ENCODE results near the gene SYT3.

Gene SYT3

GRCh38 chr19:50639121-50640112, at the start of gene SYT3:
SYT3 (minus strand) TSS chr19:50639881; CDS start chr19:50637411, 2,470 bp downstream.
- peak in 1 of 2 donors; percentile 15 for DNase-seq (ENCODE audit: low read depth in 2 of 2)

GRCh38 chr19:50688766-50689165, 49.1 kb upstream of the SYT3 start:
- no peak for DNase-seq (ENCODE audit: low read depth in 2 of 2)

GRCh38 chr19:50686310-50687032, 46.8 kb upstream of the SYT3 start:
- no peak for DNase-seq (ENCODE audit: low read depth in 2 of 2)

- DNase-seq (ENCODE audit: low read depth in 2 of 2), result peak; percentile 53
These were observed 39.8 kb upstream of the SYT3 start for GRCh38 chr19:50679177-50680125.

- DNase-seq (ENCODE audit: low read depth in 2 of 2), result no peak
These were observed 38.6 kb upstream of the SYT3 start for GRCh38 chr19:50678323-50678722.

- DNase-seq (ENCODE audit: low read depth in 2 of 2), result no peak
These were observed 38.0 kb upstream of the SYT3 start for GRCh38 chr19:50677636-50678035.

- no peak for DNase-seq (ENCODE audit: low read depth in 2 of 2)
These were observed 37.0 kb upstream of the SYT3 start for GRCh38 chr19:50676625-50677197.

GRCh38 chr19:50673118-50673517, 33.4 kb upstream of the SYT3 start:
- DNase-seq (ENCODE audit: low read depth in 2 of 2), result no peak

GRCh38 chr19:50670102-50670380, 30.4 kb upstream of the SYT3 start:
- no peak for DNase-seq (ENCODE audit: low read depth in 2 of 2)

- peak in 1 of 2 donors; percentile 18 for DNase-seq (ENCODE audit: low read depth in 2 of 2)
These were observed 29.8 kb upstream of the SYT3 start for GRCh38 chr19:50669302-50670101.

GRCh38 chr19:50668879-50669278, 29.2 kb upstream of the SYT3 start:
- no peak for DNase-seq (ENCODE audit: low read depth in 2 of 2)

- no peak for DNase-seq (ENCODE audit: low read depth in 2 of 2)
These were observed 28.7 kb upstream of the SYT3 start for GRCh38 chr19:50668416-50668815.

- no peak for DNase-seq (ENCODE audit: low read depth in 2 of 2)
These were observed 28.1 kb upstream of the SYT3 start for GRCh38 chr19:50667759-50668231.

- DNase-seq (ENCODE audit: low read depth in 2 of 2), result no peak
These were observed 27.6 kb upstream of the SYT3 start for GRCh38 chr19:50667177-50667758.

GRCh38 chr19:50666346-50667176, 26.9 kb upstream of the SYT3 start:
- DNase-seq (ENCODE audit: low read depth in 2 of 2), result no peak

- no peak for DNase-seq (ENCODE audit: low read depth in 2 of 2)
These were observed 24.5 kb upstream of the SYT3 start for GRCh38 chr19:50664204-50664603.

GRCh38 chr19:50663482-50663790, 23.8 kb upstream of the SYT3 start:
- DNase-seq (ENCODE audit: low read depth in 2 of 2), result no peak

- no peak for DNase-seq (ENCODE audit: low read depth in 2 of 2)
These were observed 23.2 kb upstream of the SYT3 start for GRCh38 chr19:50662651-50663481.
